ENCODE measurements around the gene MIA.

MIA gene

GRCh38 chr19:40799558-40800338 is 24.4 kb downstream of the MIA start:
- DNase-seq (ENCODE audit: insufficient read length, low spot score) = peak; percentile 35

GRCh38 chr19:40800339-40800996 is 25.1 kb downstream of the MIA start:
- FAIRE-seq (no peak), DNase-seq (ENCODE audit: insufficient read length, low spot score) (no peak)
- TF ChIP-seq POLR2A (IDR thresholded peaks at IDR 0.05; ENCODE audit: low read depth, low read length) = no peak

More at GRCh38 chr19:40799558-40800338, 24.4 kb downstream of the MIA start:
- no peak for FAIRE-seq
- TF ChIP-seq POLR2A (IDR thresholded peaks at IDR 0.05; ENCODE audit: low read depth, low read length) = no peak

- DNase-seq (ENCODE audit: insufficient read length, low spot score) (no peak), FAIRE-seq (no peak)
- TF ChIP-seq POLR2A (IDR thresholded peaks at IDR 0.05; ENCODE audit: low read depth, low read length) = no peak
These were observed 25.7 kb downstream of the MIA start for GRCh38 chr19:40800997-40801377.

GRCh38 chr19:40801426-40802299 is 26.3 kb downstream of the MIA start:
- DNase-seq (ENCODE audit: insufficient read length, low spot score) (no peak), FAIRE-seq (no peak)
- TF ChIP-seq POLR2A (IDR thresholded peaks at IDR 0.05; ENCODE audit: low read depth, low read length) = no peak

- no peak for TF ChIP-seq POLR2A (IDR thresholded peaks at IDR 0.05; ENCODE audit: low read depth, low read length)
- no peak for FAIRE-seq
- no peak for DNase-seq (ENCODE audit: insufficient read length, low spot score)
These were observed 27.2 kb downstream of the MIA start for GRCh38 chr19:40802300-40803169.

GRCh38 chr19:40803170-40803856 is 28.0 kb downstream of the MIA start:
- FAIRE-seq = no peak
- TF ChIP-seq POLR2A (IDR thresholded peaks at IDR 0.05; ENCODE audit: low read depth, low read length) = no peak

GRCh38 chr19:40803857-40804782 is 28.8 kb downstream of the MIA start:
- no peak for TF ChIP-seq POLR2A (IDR thresholded peaks at IDR 0.05; ENCODE audit: low read depth, low read length)
- no peak for DNase-seq (ENCODE audit: insufficient read length, low spot score)
- no peak for FAIRE-seq

More at GRCh38 chr19:40803170-40803856, 28.0 kb downstream of the MIA start:
- DNase-seq (ENCODE audit: insufficient read length, low spot score) = no peak

GRCh38 chr19:40804783-40805242 is 29.5 kb downstream of the MIA start:
- no peak for FAIRE-seq

GRCh38 chr19:40805258-40805868 is 30.0 kb downstream of the MIA start:
- no peak for TF ChIP-seq POLR2A (IDR thresholded peaks at IDR 0.05; ENCODE audit: low read depth, low read length)
- DNase-seq (ENCODE audit: insufficient read length, low spot score) (no peak), FAIRE-seq (no peak)

More at GRCh38 chr19:40804783-40805242, 29.5 kb downstream of the MIA start:
- no peak for TF ChIP-seq POLR2A (IDR thresholded peaks at IDR 0.05; ENCODE audit: low read depth, low read length)
- no peak for DNase-seq (ENCODE audit: insufficient read length, low spot score)

- DNase-seq (ENCODE audit: insufficient read length, low spot score) = peak; percentile 63
- no peak for TF ChIP-seq POLR2A (IDR thresholded peaks at IDR 0.05; ENCODE audit: low read depth, low read length)
- FAIRE-seq = no peak
These were observed 31.3 kb downstream of the MIA start for GRCh38 chr19:40806423-40807146.

Data from H54 (cell line).